NT2/D1 (cell line): ENCODE results near the gene SNTG2.

Source experiments
- SUZ12 ChIP-seq: IDR thresholded peaks from 2 replicates; pipeline ENCODE4 v1.6.1; 2011; ENCODE audit not compliant: insufficient read length, insufficient read depth; ENCODE audit errors: extremely low read depth
- YY1 ChIP-seq: IDR thresholded peaks from 2 replicates; pipeline ENCODE4 v1.6.1; 2011; ENCODE audit not compliant: insufficient read length, insufficient read depth
- ZNF274 ChIP-seq: IDR thresholded peaks from 2 replicates; pipeline ENCODE4 v1.6.1; 2011; ENCODE audit warnings: mild to moderate bottlenecking, low read depth, low read length

GRCh38 chr2:1041012-1041805, 90.6 kb downstream of the SNTG2 start:
- no peak for TF ChIP-seq ZNF274
- TF ChIP-seq SUZ12: no peak
- no peak for TF ChIP-seq YY1
